Mesenchymal stem cell (in vitro differentiated cells and primary cell): ENCODE data around the gene PRPSAP1.
A peak's percentile ranks its signal among the peaks of the same experiment; 100 is the strongest.

Experiments used
- DNase-seq: peaks from one replicate; pipeline ENCODE4 v3.0.0-alpha.2; 2013
- H2AFZ ChIP-seq: one replicate; pipeline ENCODE4 v1.6.1; 2013; ENCODE audit warnings: low read depth, mild to moderate bottlenecking, control low read depth, inconsistent platforms, low read length, moderate library complexity
- H2AK5ac ChIP-seq: 2 replicates; pipeline ENCODE4 v1.6.1; 2013; ENCODE audit warnings: low read length, moderate library complexity, mild to moderate bottlenecking, inconsistent platforms; ENCODE audit not compliant: severe bottlenecking
- H2BK120ac ChIP-seq: one replicate; pipeline ENCODE4 v1.6.1; 2013; ENCODE audit warnings: low read depth, mild to moderate bottlenecking, inconsistent platforms, low read length, moderate library complexity
- H2BK12ac ChIP-seq, 2 experiments: one replicate each; pipeline ENCODE4 v1.6.1; 2013; ENCODE audit warnings: inconsistent platforms in 2 of 2, low read length in 2 of 2, mild to moderate bottlenecking in 2 of 2, moderate library complexity in 2 of 2, control low read depth in 1 of 2
- H2BK15ac ChIP-seq: one replicate; pipeline ENCODE4 v1.6.1; 2013; ENCODE audit warnings: mild to moderate bottlenecking, low read depth, inconsistent platforms; ENCODE audit not compliant: poor library complexity, severe bottlenecking
- H2BK5ac ChIP-seq: 2 replicates; pipeline ENCODE4 v1.6.1; 2013; ENCODE audit warnings: low read depth, mild to moderate bottlenecking, low read length, control low read depth, inconsistent platforms; ENCODE audit not compliant: poor library complexity, severe bottlenecking
- H3K14ac ChIP-seq, 2 experiments: one replicate each; pipeline ENCODE4 v1.6.1; 2013; ENCODE audit warnings: inconsistent platforms in 2 of 2, low read length in 2 of 2, control low read depth in 1 of 2, mild to moderate bottlenecking in 1 of 2, moderate library complexity in 1 of 2
- H3K18ac ChIP-seq, 2 experiments: one replicate each; pipeline ENCODE4 v1.6.1; 2013; ENCODE audit warnings: inconsistent platforms in 2 of 2, low read length in 2 of 2, control low read depth in 1 of 2, low read depth in 1 of 2, mild to moderate bottlenecking in 1 of 2
- H3K23ac ChIP-seq, 2 experiments: one replicate each; pipeline ENCODE4 v1.6.1; 2013; ENCODE audit warnings: inconsistent platforms in 2 of 2, low read length in 2 of 2, mild to moderate bottlenecking in 2 of 2, moderate library complexity in 2 of 2, control low read depth in 1 of 2
- H3K27ac ChIP-seq: 2 replicates; pipeline ENCODE4 v1.5.1; 2013; ENCODE audit warnings: mild to moderate bottlenecking, moderate library complexity, low read length, control low read depth, inconsistent platforms; ENCODE audit not compliant: poor library complexity, severe bottlenecking
- H3K27me3 ChIP-seq, 2 experiments: 2 replicates each; pipeline versions ENCODE4 v1.6.1 to v1.7.0; 2013; ENCODE audit warnings: low read length in 2 of 2, mild to moderate bottlenecking in 2 of 2, moderate library complexity in 2 of 2, control low read depth in 1 of 2, inconsistent platforms in 1 of 2; ENCODE audit not compliant: control insufficient read depth in 1 of 2, insufficient read depth in 1 of 2
- H3K36me3 ChIP-seq, 2 experiments: 2 replicates each; pipeline versions ENCODE4 v1.6.1 to v1.7.0; 2013; ENCODE audit warnings: low read length in 2 of 2, control low read depth in 1 of 2, inconsistent platforms in 1 of 2, low read depth in 1 of 2, mild to moderate bottlenecking in 1 of 2; ENCODE audit not compliant: insufficient read depth in 2 of 2, control insufficient read depth in 1 of 2
- H3K4ac ChIP-seq, 2 experiments: one replicate each; pipeline ENCODE4 v1.6.1; 2013; ENCODE audit warnings: inconsistent platforms in 2 of 2, low read length in 2 of 2, mild to moderate bottlenecking in 2 of 2, moderate library complexity in 2 of 2, control low read depth in 1 of 2, low read depth in 1 of 2
- H3K4me1 ChIP-seq: 2 replicates; pipeline ENCODE4 v1.6.1; 2013; ENCODE audit warnings: low read depth, low read length, control low read depth; ENCODE audit not compliant: control insufficient read depth, insufficient read depth
- H3K4me2 ChIP-seq: 2 replicates; pipeline ENCODE4 v1.6.1; 2013; ENCODE audit warnings: low read length, mild to moderate bottlenecking, inconsistent platforms; ENCODE audit not compliant: poor library complexity, severe bottlenecking
- H3K4me3 ChIP-seq, 2 experiments: 2 replicates each; pipeline versions ENCODE4 v1.5.1 to v1.7.0; 2013; ENCODE audit warnings: low read length in 2 of 2, mild to moderate bottlenecking in 2 of 2, control low read depth in 1 of 2, low read depth in 1 of 2; ENCODE audit not compliant: insufficient read depth in 1 of 2
- H3K79me1 ChIP-seq: replicated peaks from 2 replicates; pipeline ENCODE4 v1.6.1; 2013; ENCODE audit warnings: mild to moderate bottlenecking, control low read depth, low read length, inconsistent platforms; ENCODE audit not compliant: poor library complexity, severe bottlenecking
- H3K9ac ChIP-seq: 2 replicates; pipeline ENCODE4 v1.7.0; 2013; ENCODE audit warnings: mild to moderate bottlenecking, low read length, moderate library complexity
- H3K9me3 ChIP-seq: 2 replicates; pipeline ENCODE4 v1.7.0; 2013; ENCODE audit warnings: mild to moderate bottlenecking, low read length; ENCODE audit not compliant: control insufficient read depth
- H4K8ac ChIP-seq: one replicate; pipeline ENCODE4 v1.6.1; 2013; ENCODE audit warnings: inconsistent platforms, mild to moderate bottlenecking, low read length, moderate library complexity
- H4K91ac ChIP-seq: one replicate; pipeline ENCODE4 v1.6.1; 2013; ENCODE audit warnings: mild to moderate bottlenecking, low read length, inconsistent platforms
- WGBS: methylation state at CpG from one replicate; pipeline ENCODE4 v1.1.7; 2013; ENCODE audit warnings: mixed read lengths; 5-methylcytosine and 5-hydroxymethylcytosine counted together

The PRPSAP1 gene

DNA sequence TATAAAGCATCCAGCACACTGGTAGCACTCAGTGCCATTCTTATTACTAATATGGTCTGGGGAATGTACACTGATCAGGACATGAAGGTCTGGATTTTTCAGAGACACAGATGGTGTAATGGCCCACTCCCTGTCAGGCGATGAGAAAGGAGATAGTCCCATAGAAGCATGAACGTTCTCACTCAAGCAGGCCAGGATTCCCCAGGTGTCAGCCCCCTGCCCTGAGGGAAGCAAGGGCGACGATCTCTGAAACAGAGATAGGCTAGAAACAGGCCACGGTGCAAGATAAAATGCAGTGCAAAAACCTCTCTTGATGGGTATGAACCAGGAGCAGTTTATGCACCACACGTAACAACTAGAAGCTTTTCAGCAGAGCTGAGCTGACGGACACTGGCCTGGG is 10.6 kb downstream of the PRPSAP1 start:
- Histone ChIP-seq H2BK12ac (no peak overlapping the region), H3K4me2 (no peak overlapping the region), H3K4me3 (no peak overlapping the region), H2BK120ac (no peak overlapping the region), H2BK15ac (no peak overlapping the region), H2AFZ (no peak overlapping the region), H3K27ac (no peak overlapping the region), H3K23ac (no peak overlapping the region), H3K18ac (no peak overlapping the region), H4K91ac (no peak overlapping the region), H3K9ac (no peak overlapping the region), H3K27me3 (no peaks in the 10 kb centered on the region), H3K14ac (no peak overlapping the region), H3K9me3 (no peaks in the 10 kb centered on the region), H4K8ac (no peak overlapping the region), H3K79me1 (peaks cover 10% of the 10 kb centered on the region), H2AK5ac (no peak overlapping the region), H3K4me1 (no peaks in the 10 kb centered on the region), H3K4ac (no peak overlapping the region), H2BK5ac (no peak overlapping the region), H3K36me3 (peaks cover 43 to 57% of the 10 kb centered on the region in 2 experiments)
- 96% methylated on average over 7 of the region's 7 CpGs for WGBS
- no peak for DNase-seq

DNA sequence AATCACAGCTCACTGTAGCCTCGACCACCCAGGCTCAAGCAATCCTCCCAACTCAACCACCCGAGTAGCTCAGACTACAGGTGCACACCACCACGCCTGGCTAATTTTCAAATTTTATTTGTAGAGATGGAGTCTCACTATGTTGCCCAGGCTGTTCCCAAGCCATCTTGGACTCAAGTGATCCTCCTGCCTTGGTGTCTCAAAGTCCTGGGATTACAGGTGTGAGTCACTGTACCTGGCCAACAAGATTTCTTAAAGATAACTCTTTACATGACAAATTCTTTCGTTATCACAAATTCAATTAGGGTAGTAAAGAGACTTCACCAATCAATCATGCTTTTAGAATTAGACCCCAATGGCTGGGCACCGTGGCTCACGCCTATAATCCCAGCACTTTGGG is 12.4 kb downstream of the PRPSAP1 start:
- DNase-seq: no peak
- Histone ChIP-seq H3K36me3 (peaks cover 30 to 43% of the 10 kb centered on the region in 2 experiments), H4K8ac (no peak overlapping the region), H3K4ac (no peak overlapping the region), H3K27ac (no peak overlapping the region), H2AK5ac (no peak overlapping the region), H2BK12ac (no peak overlapping the region), H2AFZ (no peak overlapping the region), H3K4me1 (peaks cover 3% of the 10 kb centered on the region), H3K27me3 (no peaks in the 10 kb centered on the region), H3K14ac (no peak overlapping the region), H3K4me2 (no peak overlapping the region), H2BK15ac (no peak overlapping the region), H2BK5ac (no peak overlapping the region), H2BK120ac (no peak overlapping the region), H4K91ac (no peak overlapping the region), H3K9ac (no peak overlapping the region), H3K18ac (no peak overlapping the region), H3K4me3 (no peak overlapping the region), H3K9me3 (no peaks in the 10 kb centered on the region), H3K79me1 (peaks cover 9% of the 10 kb centered on the region), H3K23ac (no peak overlapping the region)
- WGBS: 100% methylated on average over 6 of the region's 6 CpGs

DNA sequence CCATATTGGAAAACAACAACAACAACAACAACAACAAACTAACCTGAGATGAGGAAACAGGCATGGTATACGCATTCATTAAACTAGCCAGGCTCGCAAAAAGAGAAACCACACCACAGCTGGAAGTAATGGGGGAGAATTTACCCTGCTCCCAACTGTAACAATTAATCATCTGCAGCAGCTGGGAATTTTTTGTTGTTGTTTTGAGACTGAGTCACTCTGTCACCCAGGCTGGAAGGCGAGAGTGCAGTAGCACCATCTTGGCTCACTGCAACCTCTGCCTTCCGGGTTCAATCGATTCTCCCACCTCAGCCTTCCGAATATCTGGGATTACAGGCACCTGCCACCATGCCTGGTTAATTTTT is 16.3 kb downstream of the PRPSAP1 start:
- Histone ChIP-seq H2BK15ac (no peak overlapping the region), H4K91ac (no peak overlapping the region), H2BK12ac (no peak overlapping the region), H3K4ac (no peak overlapping the region), H2AFZ (no peak overlapping the region), H3K18ac (no peak overlapping the region), H2BK120ac (no peak overlapping the region), H3K36me3 (peaks cover 5 to 18% of the 10 kb centered on the region in 2 experiments), H3K14ac (no peak overlapping the region), H3K9ac (no peak overlapping the region), H3K27me3 (no peaks in the 10 kb centered on the region), H3K23ac (no peak overlapping the region), H3K4me1 (peaks cover 4% of the 10 kb centered on the region), H3K27ac (peak overlapping the region; percentile 43), H2BK5ac (no peak overlapping the region), H3K4me2 (no peak overlapping the region), H3K79me1 (peaks cover 18% of the 10 kb centered on the region), H4K8ac (no peak overlapping the region), H3K9me3 (no peaks in the 10 kb centered on the region), H3K4me3 (no peak overlapping the region), H2AK5ac (no peak overlapping the region)
- peak; percentile 41 for DNase-seq
- 81% methylated on average over 5 of the region's 6 CpGs for whole genome bisulfite sequencing

DNA sequence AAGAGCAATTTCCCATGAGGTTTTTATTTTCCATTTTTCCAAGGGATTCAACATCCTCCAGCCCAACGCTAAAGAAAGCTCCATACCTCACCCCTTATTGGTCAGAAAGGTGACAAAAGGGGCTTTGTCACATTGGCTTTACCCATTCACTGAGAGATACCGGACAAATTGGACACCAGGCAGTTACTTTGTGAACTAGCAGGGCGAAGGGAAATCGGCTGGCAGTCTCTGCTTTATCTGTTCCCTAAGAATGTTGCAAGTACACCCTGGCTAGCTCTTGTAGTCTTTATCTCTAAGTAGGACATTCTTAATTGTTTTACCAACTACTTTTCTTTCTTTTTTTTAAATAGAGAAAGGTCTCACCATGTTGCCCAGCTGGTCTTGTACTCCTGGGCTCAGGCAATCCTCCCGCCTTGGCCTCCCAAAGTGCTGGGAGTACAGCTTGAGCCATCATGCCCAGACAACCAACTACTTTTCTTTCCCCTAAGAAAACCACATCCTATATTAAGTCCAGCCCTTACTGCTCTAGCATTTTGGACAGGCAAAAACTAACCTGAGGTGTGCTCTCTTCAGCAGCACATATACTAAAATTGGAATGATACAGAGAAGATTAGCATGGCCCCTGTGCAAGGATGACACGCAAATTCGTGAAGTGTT is 16.8 kb downstream of the PRPSAP1 start:
- no peak overlapping the region for H3K23ac ChIP-seq
- H3K4me2 ChIP-seq: no peak overlapping the region
- H3K18ac ChIP-seq: no peak overlapping the region
- H2AFZ ChIP-seq: no peak overlapping the region
- H3K4me3 ChIP-seq: no peak overlapping the region
- H3K4me1 ChIP-seq: peaks cover 4% of the 10 kb centered on the region
- H3K9me3 ChIP-seq: no peaks in the 10 kb centered on the region
- DNase-seq: no peak
- no peak overlapping the region for H3K4ac ChIP-seq
- H3K27me3 ChIP-seq: no peaks in the 10 kb centered on the region
- H2AK5ac ChIP-seq: no peak overlapping the region
- H2BK5ac ChIP-seq: no peak overlapping the region
- WGBS: 88% methylated on average over 7 of the region's 7 CpGs
- no peak overlapping the region for H4K91ac ChIP-seq
- H3K9ac ChIP-seq: no peak overlapping the region
- no peak overlapping the region for H2BK15ac ChIP-seq
- H3K14ac ChIP-seq: no peak overlapping the region
- no peak overlapping the region for H2BK12ac ChIP-seq
- no peak overlapping the region for H2BK120ac ChIP-seq
- peak overlapping the region; percentile 43 for H3K27ac ChIP-seq
- no peak overlapping the region for H4K8ac ChIP-seq
- H3K79me1 ChIP-seq: peaks cover 19% of the 10 kb centered on the region
- peaks cover 4 to 14% of the 10 kb centered on the region in 2 experiments for H3K36me3 ChIP-seq
